SIG-M5 treated with dmso at 0.1 percent for 504 hours (cell line): ENCODE measurements around the gene RDH5.

Experiments used
- DNase-seq: peaks from one replicate; lab custom pipeline; 2025; ENCODE audit not compliant: unreplicated experiment; lab: John Stamatoyannopoulos, UW

Gene RDH5

DNA sequence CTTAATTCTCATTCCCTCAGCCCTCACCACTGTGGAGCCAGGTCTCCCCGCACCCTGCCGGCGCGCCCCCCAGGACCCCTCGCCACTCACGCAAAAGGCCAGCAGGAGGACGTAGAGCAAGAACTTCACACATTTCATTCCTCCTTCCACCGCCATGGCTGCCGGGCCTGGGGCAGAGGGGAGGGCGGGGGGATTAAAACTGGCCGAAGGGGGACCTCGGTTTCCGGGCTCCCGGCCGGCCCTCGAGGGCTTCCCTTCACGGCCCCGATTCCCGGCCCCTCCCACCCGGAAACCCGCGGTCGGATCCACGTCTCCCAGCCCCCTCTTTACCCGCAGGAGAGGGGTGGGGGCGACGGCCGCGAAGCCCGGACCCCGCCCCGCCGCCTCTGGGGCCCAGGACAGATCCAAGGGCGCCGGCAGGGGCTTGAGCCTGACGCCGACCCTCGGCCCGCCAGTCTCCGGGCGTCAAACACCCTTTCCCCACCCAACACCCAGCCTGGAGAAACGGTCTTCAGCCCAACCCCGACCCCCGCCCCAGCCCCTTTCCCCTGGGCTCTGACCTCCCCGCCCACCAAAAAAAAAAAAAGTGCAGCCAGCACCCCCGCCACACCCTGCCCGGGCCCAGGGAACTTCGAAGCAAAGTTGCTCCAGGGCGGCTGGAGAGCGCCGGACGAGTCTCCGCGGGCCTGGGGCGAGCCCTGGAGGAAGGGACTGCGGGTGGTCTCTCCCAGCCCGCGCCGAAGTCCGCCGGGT, 8.2 kb downstream of the RDH5 start:
- no peak for DNase-seq

GRCh38 chr12:55728939-55729818, 9.0 kb downstream of the RDH5 start, which contains the start of gene CD63:
CD63 (minus strand) TSS chr12:55729009; CDS start chr12:55728341, 668 bp downstream.
- DNase-seq: peak; percentile 90

DNA sequence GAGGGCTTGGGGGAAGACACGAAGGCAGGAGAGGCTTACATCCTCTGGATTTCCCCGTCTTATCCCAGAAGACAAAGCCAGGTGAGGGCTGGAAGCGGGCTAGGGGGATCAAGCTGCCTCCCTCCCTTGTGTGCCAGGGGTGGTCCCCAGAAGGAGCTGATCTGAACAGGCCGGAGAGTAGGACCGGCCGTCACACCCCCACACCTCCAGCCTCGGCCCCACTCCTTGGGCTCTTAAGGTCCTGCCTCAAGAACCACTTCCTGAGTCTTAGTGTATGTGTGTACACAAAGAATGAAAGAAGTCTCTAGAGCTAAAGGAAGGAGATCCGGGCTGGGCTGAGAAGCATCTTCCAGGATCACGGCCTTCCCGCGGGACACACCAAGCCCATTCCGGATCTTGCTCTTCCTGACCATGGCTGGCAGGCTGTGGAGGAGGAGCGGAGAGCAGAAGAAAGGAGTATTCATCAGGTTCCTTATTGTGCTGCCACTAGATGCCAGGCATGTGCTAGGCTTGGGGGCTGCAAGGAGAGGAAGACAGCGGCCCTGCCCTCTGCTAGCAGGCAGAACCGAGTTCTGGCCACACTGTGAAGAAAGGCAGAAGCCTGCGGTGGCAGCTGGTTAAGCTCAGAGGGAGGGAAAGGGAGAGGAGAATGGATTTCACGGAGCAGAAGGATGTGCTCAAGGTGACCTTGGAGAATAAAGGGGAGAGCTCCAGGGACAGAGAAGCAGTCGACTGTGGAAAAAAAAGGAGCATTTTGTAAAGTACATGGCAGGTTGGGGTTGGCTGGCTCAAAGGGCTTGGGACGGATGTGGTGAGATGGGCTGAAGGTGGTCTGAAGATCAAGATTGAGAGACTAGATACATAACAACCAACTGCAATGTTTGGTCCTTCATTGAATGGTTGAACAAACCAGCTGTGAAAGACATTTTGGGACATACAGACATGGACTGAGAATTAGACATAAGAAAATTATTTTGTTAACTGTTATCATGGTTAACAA, 9.9 kb downstream of the RDH5 start:
- peak; percentile 74 for DNase-seq

GRCh38 chr12:55732288-55732687, 12.1 kb downstream of the RDH5 start:
- no peak for DNase-seq

DNA sequence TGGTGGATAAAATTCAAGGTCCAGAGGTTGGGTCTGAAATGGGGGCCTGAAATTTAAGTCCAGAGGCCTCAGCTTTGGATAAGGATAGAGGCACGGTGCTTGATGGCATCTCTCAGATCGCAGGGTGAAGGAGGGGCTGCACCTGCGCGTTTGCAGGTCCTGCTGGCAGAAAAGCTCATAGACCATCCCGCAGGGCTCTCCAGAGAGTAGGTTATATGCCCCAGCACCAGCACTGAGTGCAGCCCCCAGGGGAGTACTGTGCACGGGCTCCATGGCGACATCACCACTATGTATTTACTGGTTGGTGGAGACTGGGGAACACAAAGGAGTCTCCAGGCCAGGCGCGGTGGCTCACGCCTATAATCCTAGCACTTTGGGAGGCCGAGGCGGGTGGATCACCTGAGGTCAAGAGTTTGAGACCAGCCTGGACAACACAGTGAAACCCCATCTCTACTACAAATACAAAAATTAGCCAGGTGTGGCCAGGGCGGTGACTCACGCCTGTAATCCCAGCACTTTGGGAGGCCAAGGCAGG, 12.9 kb downstream of the RDH5 start:
- DNase-seq: no peak

GRCh38 chr12:55733858-55734257, 13.7 kb downstream of the RDH5 start:
- DNase-seq: no peak

DNA sequence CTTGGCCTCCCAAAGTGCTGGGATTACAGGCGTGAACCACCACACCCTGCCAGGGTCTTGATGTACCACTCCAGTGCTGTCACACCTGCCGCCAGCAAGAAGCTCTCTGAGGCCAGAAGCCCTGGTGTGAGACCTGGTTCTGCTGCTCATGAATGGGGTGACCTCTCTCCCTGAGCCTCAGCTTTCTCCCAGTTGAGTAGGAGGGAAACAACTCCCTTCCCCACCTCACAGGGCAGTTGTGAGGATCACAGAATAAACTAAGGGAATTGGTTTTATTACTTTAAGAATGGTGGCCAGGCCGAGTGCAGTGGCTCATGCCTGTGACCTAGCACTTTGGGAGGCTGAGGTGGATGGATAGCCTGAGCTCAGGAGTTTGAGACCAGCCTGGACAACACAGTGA, 14.4 kb downstream of the RDH5 start:
- no peak for DNase-seq

DNA sequence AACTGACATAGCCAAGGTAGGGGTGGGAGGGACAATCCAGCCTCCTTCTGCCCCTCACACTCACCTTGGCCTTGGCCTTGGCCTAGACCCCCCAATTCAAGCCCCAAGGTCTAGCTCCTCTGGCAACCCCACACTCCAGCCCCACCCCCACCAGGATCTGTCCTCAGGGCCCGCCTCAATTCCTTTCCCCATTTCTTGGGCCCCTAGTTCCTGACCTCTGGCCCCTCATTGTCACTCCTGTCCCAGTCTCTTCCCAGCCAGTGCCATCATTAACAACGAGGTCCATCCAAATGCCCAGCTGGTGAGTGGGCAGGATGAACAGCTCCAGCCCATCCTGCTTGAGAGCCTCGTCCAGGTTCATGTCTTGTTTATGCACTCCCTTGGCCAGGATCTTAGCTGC, 15.9 kb downstream of the RDH5 start:
- no peak for DNase-seq

GRCh38 chr12:55736780-55737580, 16.8 kb downstream of the RDH5 start:
- DNase-seq: peak; percentile 86

- no peak for DNase-seq
Measured at GRCh38 chr12:55737581-55738122, 17.5 kb downstream of the RDH5 start.

DNA sequence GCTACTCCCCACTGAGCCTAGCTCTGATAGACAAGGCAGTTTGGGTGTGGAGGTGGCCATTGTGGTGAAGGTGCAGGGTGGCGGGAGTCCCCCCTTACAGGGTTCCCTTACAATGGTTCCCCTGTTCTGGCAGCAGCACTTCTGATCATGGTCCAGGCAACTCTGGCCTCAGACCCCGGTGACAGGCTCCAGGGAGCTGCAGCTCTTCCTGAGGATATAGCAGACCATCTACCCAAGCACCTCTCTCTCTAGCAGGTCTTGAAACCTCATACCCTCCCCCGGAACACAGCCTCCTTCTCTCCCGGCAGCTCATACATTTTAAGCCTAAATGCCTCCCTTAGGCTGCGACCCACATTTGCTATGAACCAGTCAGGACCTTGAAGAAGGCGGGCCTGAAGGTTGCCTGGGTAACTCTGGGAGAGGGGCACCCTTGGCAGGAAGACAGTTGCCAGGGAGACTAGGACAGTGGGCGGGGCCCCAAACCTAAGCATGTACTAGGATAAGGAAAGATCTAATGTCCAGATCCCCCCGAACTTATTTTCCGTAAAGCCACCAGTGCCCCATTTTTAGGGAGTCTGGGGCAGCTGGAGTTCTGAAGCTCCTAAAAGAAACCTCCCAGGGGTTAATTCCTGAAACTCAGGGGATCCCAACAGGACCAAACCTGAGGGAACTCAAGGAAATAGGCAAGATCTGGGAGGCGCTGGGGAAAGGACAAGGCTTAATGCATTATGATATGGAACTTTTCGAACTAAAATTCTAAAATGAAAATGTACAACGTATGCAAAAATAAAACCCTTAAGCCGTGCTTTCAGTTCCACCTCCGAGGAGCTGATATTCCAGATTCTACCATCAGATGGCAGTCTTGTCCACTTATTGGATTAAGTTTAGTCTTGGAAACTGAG, 18.2 kb downstream of the RDH5 start:
- peak; percentile 95 for DNase-seq

DNA sequence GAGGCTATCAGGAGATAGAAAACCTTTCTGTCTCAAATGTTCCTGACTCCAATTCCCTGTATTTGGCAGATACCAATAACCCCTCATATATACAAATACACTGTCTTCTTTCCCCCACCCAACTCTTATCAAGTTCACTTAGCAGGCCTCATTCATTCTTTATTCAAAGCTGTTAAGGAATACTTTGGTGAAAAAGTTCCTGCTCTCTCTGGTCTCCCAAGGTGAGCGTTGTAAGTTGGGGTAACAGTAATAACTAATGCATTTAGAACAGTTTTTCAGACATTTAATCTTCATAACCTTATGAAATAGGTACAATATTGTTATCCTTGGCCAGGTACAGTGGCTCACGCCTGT, 18.8 kb downstream of the RDH5 start:
- no peak for DNase-seq

GRCh38 chr12:55741931-55742680, 21.9 kb downstream of the RDH5 start:
- no peak for DNase-seq

DNA sequence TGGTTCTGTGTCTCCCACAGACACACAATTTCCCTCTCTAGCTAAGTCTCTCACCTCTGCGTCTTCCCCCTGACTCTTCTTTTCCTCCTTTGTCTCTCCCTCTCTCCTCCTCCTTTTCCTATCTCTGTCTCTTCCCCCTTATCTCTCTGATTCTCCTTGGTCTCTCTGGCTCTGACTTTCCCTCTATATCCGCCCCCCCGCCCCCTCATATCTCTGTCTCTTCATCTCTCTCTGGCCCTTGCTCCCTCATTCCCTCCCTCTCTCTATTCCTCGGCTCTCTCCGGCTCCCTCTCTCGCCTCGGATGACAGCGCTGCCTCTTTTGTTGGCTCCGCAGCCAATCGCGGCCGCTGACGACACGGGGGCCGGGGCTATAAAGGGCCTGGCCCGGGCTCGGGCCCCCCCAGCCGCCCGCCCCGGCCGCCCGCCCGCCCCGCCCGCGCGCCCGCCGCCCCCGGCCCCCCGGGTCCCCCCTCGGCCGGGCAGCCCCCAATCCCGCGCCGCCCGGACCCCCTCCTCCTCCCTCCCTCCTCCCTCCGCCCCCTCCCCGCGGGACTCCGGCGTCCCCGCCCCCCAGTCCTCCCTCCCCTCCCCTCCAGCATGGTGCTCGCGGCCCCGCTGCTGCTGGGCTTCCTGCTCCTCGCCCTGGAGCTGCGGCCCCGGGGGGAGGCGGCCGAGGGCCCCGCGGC, 22.7 kb downstream of the RDH5 start, which contains the start of gene GDF11:
TSS of gene GDF11 (plus strand) at position 404 of the 687 bp plus-strand sequence. CDS start at position 599, 195 bp downstream.
- peak; percentile 82 for DNase-seq

DNA sequence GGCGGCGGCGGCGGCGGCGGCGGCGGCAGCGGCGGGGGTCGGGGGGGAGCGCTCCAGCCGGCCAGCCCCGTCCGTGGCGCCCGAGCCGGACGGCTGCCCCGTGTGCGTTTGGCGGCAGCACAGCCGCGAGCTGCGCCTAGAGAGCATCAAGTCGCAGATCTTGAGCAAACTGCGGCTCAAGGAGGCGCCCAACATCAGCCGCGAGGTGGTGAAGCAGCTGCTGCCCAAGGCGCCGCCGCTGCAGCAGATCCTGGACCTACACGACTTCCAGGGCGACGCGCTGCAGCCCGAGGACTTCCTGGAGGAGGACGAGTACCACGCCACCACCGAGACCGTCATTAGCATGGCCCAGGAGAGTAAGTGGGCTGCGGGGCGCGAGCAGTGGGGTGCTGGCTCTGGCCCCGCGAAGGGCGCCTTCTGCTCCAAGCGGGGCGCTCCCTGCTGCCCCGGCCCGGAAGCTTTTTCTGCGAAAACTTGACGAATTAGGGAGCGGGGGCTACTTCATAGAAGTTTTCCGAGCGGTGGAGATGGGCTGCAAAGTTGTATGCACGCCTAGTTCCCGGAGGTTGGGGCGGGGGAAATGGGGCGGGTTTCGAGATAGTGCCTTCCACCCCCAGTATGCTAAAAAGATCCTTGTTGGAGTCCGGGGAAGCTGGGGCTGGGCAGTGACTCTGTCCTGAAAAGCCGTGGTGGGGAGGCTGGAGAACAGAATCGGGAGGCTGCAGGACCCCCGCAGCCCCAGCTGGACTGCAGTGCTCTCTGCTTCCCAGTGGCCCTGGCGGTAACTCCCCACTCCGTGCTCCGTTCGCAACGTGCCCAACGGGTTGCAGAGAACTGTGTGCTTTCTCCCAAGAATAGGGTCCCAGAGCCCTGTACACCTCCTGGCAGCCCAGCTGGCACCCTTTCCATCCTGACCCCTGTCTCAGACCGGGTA, 23.5 kb downstream of the RDH5 start:
- DNase-seq: peak; percentile 67
